NCI-H1105 treated with DMSO at 0.1 percent for 48 hours (cell line): ENCODE measurements around the gene LAMC2.

ENCODE experiments used
- DNase-seq: peaks from one replicate; lab custom pipeline; 2025; lab: John Stamatoyannopoulos, UW

The LAMC2 gene

DNA sequence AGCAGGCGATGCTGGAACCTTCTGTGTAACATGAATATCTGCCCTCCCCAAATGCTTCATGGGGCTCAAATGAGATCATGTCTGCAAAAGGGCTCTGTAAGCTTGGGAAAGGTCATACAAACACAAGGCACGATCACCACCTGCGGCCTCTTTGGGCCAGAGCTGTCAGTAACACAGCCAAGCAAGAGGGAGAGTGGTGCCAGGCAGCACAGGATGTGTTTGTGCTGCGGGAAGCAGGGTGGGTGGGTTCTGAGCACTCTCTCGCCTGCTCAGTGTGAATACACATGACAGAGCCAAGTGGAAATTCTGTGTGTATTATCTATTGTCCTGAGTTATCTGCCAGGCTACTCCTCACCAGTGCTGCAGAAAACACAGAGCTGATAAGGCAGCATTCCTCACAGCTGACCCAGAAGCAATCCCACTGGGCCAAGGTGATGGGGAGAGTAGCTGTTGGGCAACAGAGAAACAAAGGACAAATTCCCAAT, 101.2 kb downstream of the LAMC2 start:
- no peak for DNase-seq

DNA sequence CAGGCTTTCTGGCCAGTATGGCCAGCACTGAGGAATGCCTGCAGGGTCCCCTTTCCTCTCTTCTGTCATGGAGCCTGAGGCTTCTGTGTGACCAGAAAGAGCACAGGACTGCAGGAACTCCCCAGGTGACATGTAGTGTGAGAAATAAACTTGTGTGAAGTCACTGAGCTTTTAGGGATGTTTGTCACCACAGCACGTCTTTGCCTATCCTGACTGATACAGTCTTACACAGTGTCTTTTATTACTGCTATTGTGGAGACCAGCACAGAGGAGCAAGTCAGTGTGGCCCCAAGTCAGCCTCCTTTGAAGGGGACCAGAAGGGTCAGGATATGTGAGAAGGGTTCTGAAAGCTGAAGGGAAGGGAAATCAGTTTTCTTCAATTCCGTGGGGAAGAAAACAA, 102.5 kb downstream of the LAMC2 start:
- no peak for DNase-seq

DNA sequence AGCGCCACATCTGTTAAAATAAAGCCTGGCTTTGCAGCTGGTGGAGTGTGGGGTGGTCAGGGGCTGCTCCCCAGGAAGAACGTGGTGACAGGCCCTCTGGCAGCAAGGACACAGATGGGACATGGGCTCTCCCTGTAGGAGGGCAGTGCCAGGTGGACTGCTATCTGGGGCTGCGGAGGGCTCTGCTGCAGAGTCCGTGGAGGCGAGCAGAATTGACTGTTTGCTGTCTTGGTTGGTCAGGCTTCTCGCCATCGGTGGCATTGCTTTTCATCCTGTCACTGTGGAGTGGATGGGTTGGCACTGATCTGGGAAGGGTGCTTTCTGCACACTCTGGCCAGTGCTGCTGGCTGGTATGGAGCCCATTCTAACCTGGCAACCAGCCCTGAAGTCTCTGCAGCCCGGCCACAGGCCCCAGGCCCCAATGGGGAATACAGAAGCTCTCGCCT, 103.0 kb downstream of the LAMC2 start:
- no peak for DNase-seq

DNA sequence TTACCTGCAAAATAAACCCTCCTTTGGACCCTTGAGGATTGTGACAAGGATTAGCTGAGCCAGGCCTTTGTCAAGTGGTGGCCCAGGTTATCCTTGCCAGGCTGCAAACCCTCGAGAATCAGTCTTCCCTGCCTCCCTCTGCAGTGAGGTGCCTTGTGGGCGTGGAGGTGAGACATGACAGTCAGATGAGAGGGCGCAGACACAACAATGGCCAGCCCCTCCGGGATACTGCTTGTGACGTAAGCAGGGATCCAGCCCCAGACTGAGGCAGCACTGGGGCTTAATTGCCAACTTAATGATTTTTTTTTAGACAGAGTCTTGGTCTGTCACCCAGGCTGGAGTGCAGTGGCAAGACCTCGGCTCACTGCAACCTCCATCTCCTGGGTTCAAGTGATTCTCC, 104.6 kb downstream of the LAMC2 start:
- DNase-seq = no peak

DNA sequence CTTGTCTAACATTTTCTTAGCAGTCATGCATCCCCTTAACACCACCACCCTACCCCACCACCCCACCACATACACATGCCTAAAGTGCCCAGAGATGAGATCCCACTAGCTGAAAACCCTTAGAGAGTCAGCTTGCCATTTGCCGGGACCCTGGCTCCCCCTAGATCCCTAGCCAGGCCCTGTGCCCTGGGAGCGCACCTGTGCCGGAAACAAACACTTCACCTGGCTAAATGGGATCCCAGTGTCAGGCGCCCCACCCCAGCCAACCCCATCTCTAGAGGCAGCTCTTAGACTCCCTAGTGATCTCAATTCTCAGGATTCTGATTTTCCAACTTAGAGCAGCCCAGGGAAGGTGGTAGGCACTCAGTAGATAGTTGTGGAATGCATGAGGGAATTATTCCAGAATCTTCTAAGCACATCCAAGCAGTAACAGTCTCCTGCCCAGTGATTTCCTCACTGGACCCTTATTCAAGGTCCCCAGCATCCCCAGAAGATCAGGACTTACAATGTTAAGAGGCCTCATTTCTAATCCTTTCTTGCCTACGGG, 105.2 kb downstream of the LAMC2 start:
- DNase-seq = no peak

DNA sequence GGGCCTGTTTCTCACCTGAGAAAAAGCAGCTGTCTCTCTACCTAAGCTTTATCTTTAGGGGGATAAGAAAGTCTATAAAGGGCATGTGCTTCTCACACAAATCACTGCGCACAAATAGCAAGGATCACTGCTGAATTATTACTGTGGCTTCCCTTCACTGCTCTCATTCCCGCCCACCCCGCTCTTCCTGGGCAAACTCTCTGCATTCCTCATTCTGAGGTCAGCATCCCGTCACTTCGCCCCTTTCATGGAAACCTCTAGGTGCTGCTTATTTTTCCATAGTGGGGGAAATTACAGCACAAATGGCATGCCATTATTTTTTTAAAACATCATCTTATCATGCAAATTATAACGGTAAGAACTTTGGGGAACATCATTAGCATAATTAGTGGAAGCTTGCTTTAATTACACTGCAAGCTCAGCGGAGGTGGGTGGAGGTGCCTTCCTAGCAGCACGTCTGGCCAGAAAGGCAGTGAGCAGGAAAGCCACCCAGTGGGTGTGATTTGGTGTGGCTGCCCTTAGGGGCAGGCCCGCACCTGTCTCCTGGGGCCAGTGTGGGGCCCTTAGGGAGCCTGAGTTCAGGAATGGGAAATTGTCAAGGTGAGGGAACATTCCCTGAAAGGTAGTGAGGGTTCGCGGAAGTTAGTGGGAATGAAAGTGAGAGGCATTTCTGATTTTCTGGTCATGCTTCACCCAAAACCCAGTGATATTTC, 105.9 kb downstream of the LAMC2 start:
- no peak for DNase-seq

DNA sequence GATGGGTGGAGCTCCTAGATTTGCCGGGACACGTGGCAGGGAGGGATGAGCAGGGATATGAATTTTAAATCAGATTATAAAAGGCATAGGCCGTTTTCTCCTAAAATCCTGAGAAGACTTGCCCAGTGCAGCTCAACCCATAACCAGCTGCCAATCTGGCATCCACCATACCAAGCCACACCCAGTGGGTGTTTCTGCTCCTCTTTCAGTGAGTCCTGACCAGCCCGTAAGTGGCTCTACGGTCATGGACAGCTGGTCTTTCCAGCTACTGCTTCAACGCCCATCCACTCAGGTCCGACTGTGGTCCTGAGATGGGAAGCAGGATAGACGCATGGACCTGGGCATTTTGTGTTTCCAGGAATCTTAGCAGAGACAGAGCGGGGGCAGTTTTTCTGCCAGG, 107.2 kb downstream of the LAMC2 start:
- no peak for DNase-seq

DNA sequence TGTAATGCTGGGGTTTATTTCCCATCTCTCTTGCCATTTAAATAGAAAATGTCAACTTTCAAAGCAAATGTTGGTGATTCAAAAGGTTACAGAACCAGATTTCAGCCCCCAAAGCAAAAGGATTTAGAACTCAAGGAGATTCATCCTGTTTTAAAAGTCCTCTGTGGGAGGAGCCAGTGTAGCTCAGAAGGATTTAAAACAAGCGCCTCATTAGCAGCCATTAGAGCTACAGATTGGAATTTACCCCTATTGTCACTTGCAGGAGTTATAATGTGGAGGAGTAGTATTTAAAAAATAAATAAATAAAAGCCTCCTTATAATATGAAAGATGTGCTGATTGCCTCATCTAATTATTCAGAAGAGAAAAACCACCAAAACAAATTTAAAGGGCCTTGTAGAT, 107.8 kb downstream of the LAMC2 start:
- no peak for DNase-seq
